Heart left ventricle (tissue), 16 donors: Measurements from ENCODE around the gene PTPRN2. TPM values are rescaled to one million over a fixed set of nuclear protein-coding genes. Genes with fewer than 3 reads are reported as not detected.

Experiments
- ATAC-seq, 4 donors: fragments of 200-7000 bp; cut with Tn5 transposase; one replicate each; pipeline ENCODE4 v1.9.1; 2020 to 2022; ENCODE audit warnings: moderate library complexity in 4 of 4, mild to moderate bottlenecking in 3 of 4, moderate number of reproducible peaks in 1 of 4
- DNase-seq, 5 donors: peaks; one replicate each; pipeline ENCODE4 v3.0.0-alpha.2; 2020
- H3K27ac ChIP-seq, 12 donors: fragments of 200-600 bp; sonication (generic) in 4 of 12; one replicate each; pipeline versions ENCODE4 v1.5.0 to v1.8.0; 2016 to 2022; ENCODE audit warnings: mild to moderate bottlenecking in 2 of 12
- H3K27me3 ChIP-seq, 9 donors: fragments of 200-600 bp; sonication (generic) in 2 of 9; one replicate each; pipeline versions ENCODE4 v1.5.1 to v1.8.0; 2016 to 2022; ENCODE audit warnings: mild to moderate bottlenecking in 3 of 9
- H3K36me3 ChIP-seq, 9 donors: fragments of 200-600 bp; sonication (generic) in 2 of 9; one replicate each; pipeline versions ENCODE4 v1.5.0 to v1.8.0; 2018 to 2022; ENCODE audit warnings: mild to moderate bottlenecking in 2 of 9
- H3K4me1 ChIP-seq, 12 donors: fragments of 200-600 bp; sonication (generic) in 4 of 12; one replicate each; pipeline versions ENCODE4 v1.5.0 to v1.8.0; 2016 to 2022; ENCODE audit warnings: mild to moderate bottlenecking in 3 of 12
- H3K4me3 ChIP-seq, 12 donors: fragments of 200-600 bp; sonication (generic) in 4 of 12; one replicate each; pipeline versions ENCODE4 v1.5.0 to v1.8.0; 2017 to 2022; ENCODE audit warnings: mild to moderate bottlenecking in 9 of 12, moderate library complexity in 4 of 12
- H3K9me3 ChIP-seq, 12 donors: fragments of 200-600 bp; sonication (generic) in 4 of 12; one replicate each; pipeline versions ENCODE4 v1.5.0 to v1.8.0; 2016 to 2022; ENCODE audit warnings: mild to moderate bottlenecking in 1 of 12
- POLR2A ChIP-seq, 2 donors: fragments of 450-650 bp; IDR thresholded peaks; one replicate each; pipeline ENCODE4 v1.6.1; 2017; ENCODE audit warnings: antibody characterized with exemption in 2 of 2, mild to moderate bottlenecking in 2 of 2, moderate library complexity in 2 of 2
- WGBS, 4 donors: extraction: QIAGEN DNeasy Blood & Tissue Kit in 2 of 4; methylation state at CpG; one replicate each; pipeline versions ENCODE4 v1.1.5 to v1.1.7; 2013 to 2018; 5-methylcytosine and 5-hydroxymethylcytosine counted together
- intact Hi-C, 10 donors: fragments of 100-400 bp; cut with DNase I; formaldehyde crosslinking; loops; one replicate each; pipeline versions ENCODE4 v1.11.1 to v1.14.2; 2022
- polyA plus RNA-seq, 2 donors: library from polyadenylated mRNA; stranded (reverse); fragments of 200-250 nt; gene quantifications; one replicate each; pipeline ENCODE4 v1.2.3, GENCODE V29; 2013
- total RNA-seq, 9 donors: library from RNA; depleted of rRNA in 2 of 9; stranded (reverse); fragments of >200 nt in 2 of 9; fragmentation: NEBNext Ultra II Directional in 3 of 9; extraction: Animal tissue kit (Norgen Biotek cat#: 25700) in 3 of 9; gene quantifications; one replicate each; pipeline versions ENCODE4 v1.1.0 to v1.2.4, GENCODE V29; 2016 to 2023
- TF ChIP-seq, protein P1 (sequence below), 12 donors: fragments of 200-600 bp; sonication (generic) in 4 of 12; IDR thresholded peaks; one replicate each; pipeline versions ENCODE4 v1.5.0 to v1.8.0; 2018 to 2022; ENCODE audit warnings: antibody characterized with exemption in 12 of 12, mild to moderate bottlenecking in 5 of 12
- donor health status: ischemic (EF 13 %, LVEDD 7.1; RV severe dilation, severe dysfunction).
- donor health status: healthy with polysubstance abuse.
- donor health status: DM: no; HTN: yes; CAD: no.
- donor health status: DM: no; HTN: no; CAD: no.
- donor health status: ischemic (EF 25% LVEDD 6.9; RV normal size, moderate dysfunction).
- donor health status: ischemic (EF 25% LVEDD 5.7; RV mildly dilated, moderate dysfunction).
- donor health status: healthy.
- donor health status: DM: yes; HTN: yes; CAD: no.
- donor health status: ischemic (EF 35%, LVEDD 5.7; RV mildly dilated, moderate dysfunction).
- donor health status: nonischemic (EF 11% LVEDD 7.7; RV severe dilation, severe dysfunction).
- donor health status: DM: yes; HTN: yes; CAD: no.
- donor health status: PGD.
- donor health status: ischemic (EF 29% LVEDD 5.4; RV normal size, mild dysfunction).
- donor health status: nonischemic (EF 23%, LVEDD 6.1; RV moderate dilation, normal function).

Gene PTPRN2
- total and polyA plus RNA-seq, 11 donors, result 0.61 to 2.3 (median 1.3) TPM

DNA sequence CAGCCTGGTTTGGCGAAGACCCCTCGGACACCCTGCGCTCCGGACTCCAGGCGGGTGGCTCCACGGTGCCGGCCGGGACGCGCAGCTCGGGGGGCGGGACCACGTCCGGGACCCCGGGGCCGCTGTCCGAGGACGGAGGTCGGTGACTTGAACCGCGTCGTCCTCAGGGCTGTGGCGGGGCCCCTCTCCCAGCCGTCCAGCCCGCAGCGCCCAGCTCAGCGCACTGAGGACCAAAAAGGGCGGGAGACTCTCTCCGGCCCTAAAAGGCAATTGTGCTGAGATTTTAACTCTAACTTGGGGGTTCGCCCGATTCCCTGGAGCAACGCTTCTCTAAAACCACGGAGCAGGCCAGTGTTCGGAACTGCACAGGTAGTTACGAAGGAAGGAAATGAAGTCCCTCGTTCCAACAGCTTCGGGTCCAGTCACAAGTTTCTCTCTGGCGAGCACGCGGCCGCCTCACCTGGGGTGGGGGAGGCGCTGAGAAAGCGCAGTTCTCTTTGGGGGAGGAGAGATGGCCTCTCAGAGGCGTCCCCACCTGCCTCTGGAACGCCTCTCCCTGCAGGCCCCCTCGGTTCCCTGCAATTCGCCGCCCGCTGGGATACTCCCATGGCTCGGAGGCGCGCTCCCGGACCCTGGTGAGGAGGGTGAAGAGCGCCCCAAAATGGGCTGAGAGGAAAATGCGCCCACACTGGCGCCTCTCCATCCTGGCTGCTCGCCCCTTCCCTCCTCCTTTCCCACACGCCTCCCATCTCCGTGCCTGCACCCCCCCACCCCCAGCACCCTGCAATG, 898.2 kb downstream of the PTPRN2 start:
- H3K9me3 ChIP-seq, result no peaks in the 10 kb centered on the region
- no peak for TF ChIP-seq POLR2A (IDR thresholded peaks at IDR 0.05)
- DNase-seq (no peak), ATAC-seq (no peak)
- intact Hi-C loops, result loop anchor here in 1 of 10 donors (10.0 kb wide), 1 partner anchor 255 kb away; no protein-coding TSS in a partner anchor
- WGBS, 4 donors, result 1 to 3% (median 3%) methylated on average over 27 to 59 of the region's 59 CpGs
- H3K4me1 ChIP-seq, result peaks cover 0 to 70% (median 21%) of the 10 kb centered on the region in 12 donors
- H3K27ac ChIP-seq, result no peak overlapping the region
- peak overlapping the region in 10 of 12 donors; percentile 36 to 66 (median 52) for H3K4me3 ChIP-seq
- H3K27me3 ChIP-seq, result peaks cover 40 to 97% (median 88%) of the 10 kb centered on the region in 9 donors
- H3K36me3 ChIP-seq, result no peaks in the 10 kb centered on the region

DNA sequence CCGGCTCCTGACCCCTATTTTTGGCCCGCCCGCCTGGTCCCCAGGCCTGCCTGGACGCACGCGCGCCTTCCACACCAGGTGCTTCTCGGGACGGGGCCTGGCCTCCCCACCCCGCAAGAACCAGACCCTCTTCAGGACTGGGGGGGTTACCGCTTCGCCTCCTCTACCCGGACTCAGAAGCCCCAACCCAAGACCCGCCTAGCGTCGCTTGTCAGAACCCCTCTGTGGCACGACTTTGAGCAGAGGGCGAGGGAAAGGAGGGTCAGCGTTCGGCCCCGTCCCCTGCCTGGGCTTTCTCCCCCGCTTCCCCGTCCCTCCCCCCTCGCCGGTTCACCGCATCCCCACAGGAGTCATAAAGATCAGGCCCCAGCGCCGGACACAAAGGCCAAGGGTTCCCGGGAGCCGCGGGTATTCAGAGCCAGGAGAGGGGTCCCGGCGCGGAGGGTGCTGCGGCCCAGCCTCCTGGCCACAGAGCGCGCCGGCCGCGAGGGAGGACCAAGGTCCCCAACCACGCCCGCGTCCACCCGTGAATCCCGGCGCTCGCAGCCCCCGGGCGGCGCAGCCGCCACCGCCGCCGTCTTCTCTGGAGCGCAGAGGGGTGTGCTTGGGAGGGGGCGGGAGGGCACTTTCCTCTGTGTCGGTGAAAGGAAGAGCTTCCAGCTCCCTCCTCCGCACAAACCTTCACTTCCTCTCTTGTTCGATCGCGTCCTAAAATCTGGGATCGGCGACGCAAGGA, 898.9 kb downstream of the PTPRN2 start:
- intact Hi-C loops, result loop anchor here in 1 of 10 donors (10.0 kb wide), 1 partner anchor 254 kb away; no protein-coding TSS in a partner anchor
- peak overlapping the region in 4 of 12 donors; percentile 53 to 66 (median 61) for H3K4me3 ChIP-seq
- H3K27ac ChIP-seq, result no peak overlapping the region
- H3K9me3 ChIP-seq, result no peaks in the 10 kb centered on the region
- WGBS, 4 donors, result 3 to 19% (median 13%) methylated on average over 12 to 64 of the region's 64 CpGs
- no peaks in the 10 kb centered on the region for H3K36me3 ChIP-seq
- H3K27me3 ChIP-seq, result peaks cover 44 to 97% (median 86%) of the 10 kb centered on the region in 9 donors
- DNase-seq (no peak), ATAC-seq (no peak)
- peaks cover 0 to 75% (median 21%) of the 10 kb centered on the region in 12 donors for H3K4me1 ChIP-seq
- TF ChIP-seq POLR2A (IDR thresholded peaks at IDR 0.05), result no peak
- TF ChIP-seq, protein P1, sequence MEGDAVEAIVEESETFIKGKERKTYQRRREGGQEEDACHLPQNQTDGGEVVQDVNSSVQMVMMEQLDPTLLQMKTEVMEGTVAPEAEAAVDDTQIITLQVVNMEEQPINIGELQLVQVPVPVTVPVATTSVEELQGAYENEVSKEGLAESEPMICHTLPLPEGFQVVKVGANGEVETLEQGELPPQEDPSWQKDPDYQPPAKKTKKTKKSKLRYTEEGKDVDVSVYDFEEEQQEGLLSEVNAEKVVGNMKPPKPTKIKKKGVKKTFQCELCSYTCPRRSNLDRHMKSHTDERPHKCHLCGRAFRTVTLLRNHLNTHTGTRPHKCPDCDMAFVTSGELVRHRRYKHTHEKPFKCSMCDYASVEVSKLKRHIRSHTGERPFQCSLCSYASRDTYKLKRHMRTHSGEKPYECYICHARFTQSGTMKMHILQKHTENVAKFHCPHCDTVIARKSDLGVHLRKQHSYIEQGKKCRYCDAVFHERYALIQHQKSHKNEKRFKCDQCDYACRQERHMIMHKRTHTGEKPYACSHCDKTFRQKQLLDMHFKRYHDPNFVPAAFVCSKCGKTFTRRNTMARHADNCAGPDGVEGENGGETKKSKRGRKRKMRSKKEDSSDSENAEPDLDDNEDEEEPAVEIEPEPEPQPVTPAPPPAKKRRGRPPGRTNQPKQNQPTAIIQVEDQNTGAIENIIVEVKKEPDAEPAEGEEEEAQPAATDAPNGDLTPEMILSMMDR (IDR thresholded peaks at IDR 0.05), result no peak

DNA sequence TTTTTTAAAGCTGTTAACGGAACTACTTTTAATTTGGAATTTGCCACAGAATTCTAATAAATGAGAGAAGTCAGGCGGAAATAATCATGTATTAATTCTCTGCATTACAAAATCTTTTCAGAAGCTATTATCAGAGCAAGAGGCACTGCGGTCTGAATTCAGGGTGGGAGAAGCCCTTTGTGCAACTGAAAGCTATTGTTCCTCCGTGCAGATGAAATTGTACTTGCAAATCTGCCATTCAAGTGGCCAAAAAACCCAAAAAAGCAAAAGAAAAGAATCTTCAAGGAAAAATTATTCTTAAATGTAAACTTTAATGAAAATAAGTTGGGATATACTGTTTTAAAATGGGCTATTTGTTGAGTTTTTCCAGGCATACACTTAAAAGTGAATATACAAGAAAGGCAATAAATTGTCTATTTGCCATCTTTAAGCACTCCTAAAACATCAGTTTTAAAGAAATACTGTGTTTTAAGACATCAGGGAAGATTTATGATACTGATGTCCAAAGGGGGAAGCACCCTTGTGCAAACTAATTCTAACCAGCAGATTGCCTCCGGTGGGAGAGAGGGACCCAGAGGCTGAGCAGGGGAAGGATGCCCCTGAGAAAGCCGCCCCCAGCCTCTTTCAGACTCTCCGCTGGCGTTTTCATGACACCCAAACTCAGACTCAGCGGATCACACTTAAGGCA, 899.6 kb downstream of the PTPRN2 start:
- Histone ChIP-seq H3K4me1 (peaks cover 0 to 72% (median 23%) of the 10 kb centered on the region in 12 donors), H3K27me3 (peaks cover 47 to 97% (median 89%) of the 10 kb centered on the region in 9 donors), H3K27ac (no peak overlapping the region), H3K9me3 (no peaks in the 10 kb centered on the region), H3K4me3 (no peak overlapping the region), H3K36me3 (no peaks in the 10 kb centered on the region)
- intact Hi-C loops, result loop anchor here in 1 of 10 donors (10.0 kb wide), 1 partner anchor 253 kb away; no protein-coding TSS in a partner anchor
- DNase-seq (no peak), ATAC-seq (no peak)
- no peak for TF ChIP-seq POLR2A (IDR thresholded peaks at IDR 0.05)
- TF ChIP-seq, protein P1 (IDR thresholded peaks at IDR 0.05), result no peak
- WGBS, 4 donors, result 23 to 42% (median 25%) methylated on average over 6 to 9 of the region's 9 CpGs

DNA sequence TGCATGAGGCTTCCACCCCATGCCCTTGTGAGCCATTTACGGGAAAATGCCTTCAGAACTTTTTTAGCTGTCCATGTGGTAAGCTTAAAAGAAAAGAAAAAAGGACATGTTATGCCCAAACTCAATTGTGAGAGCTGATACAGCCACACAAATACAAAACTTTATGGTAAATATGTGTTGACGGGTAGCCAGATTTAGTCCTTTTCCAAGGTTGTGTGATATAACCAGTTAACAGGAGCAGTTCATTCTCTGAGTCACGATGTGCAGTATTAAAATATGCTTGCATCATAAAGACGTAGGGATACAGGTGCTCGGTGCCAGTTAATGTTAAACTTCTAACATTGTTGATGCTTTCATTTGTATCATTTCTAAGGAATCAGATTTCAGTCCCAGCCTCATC, 900.5 kb downstream of the PTPRN2 start:
- H3K27me3 ChIP-seq, result peaks cover 50 to 97% (median 89%) of the 10 kb centered on the region in 9 donors
- WGBS, 4 donors, result 36 to 47% (median 39%) methylated on average over 5 of the region's 5 CpGs
- ATAC-seq, result no peak
- H3K4me3 ChIP-seq, result no peak overlapping the region
- peaks cover 0 to 64% (median 23%) of the 10 kb centered on the region in 12 donors for H3K4me1 ChIP-seq
- H3K36me3 ChIP-seq, result no peaks in the 10 kb centered on the region
- H3K9me3 ChIP-seq, result no peaks in the 10 kb centered on the region
- H3K27ac ChIP-seq, result no peak overlapping the region
- intact Hi-C loops, result loop anchor here in 1 of 10 donors (10.0 kb wide), 1 partner anchor 252 kb away; no protein-coding TSS in a partner anchor
- no peak for DNase-seq
- TF ChIP-seq POLR2A (IDR thresholded peaks at IDR 0.05), result no peak
- TF ChIP-seq, protein P1 (IDR thresholded peaks at IDR 0.05), result no peak
